Ovary (tissue), 9 donors: ENCODE results near the gene MTHFD2. TPM values are rescaled to one million over a fixed set of nuclear protein-coding genes. Genes with fewer than 3 reads are reported as not detected.

ENCODE experiments used
- DNase-seq, 5 donors: peaks; one replicate each; pipeline ENCODE4 v3.0.0-alpha.2; 2019 to 2020
- H3K27ac ChIP-seq, 2 donors: fragments of 200-600 bp; one replicate each; pipeline versions ENCODE4 v1.5.1 to v1.8.0; 2019 to 2022
- H3K27me3 ChIP-seq: fragments of 200-600 bp; one replicate; pipeline ENCODE4 v1.8.0; 2022
- H3K36me3 ChIP-seq: fragments of 200-600 bp; sonication (generic); one replicate; pipeline ENCODE4 v1.5.1; 2019
- H3K4me1 ChIP-seq: one replicate; pipeline ENCODE4 v1.8.1; 2013; ENCODE audit warnings: mild to moderate bottlenecking, moderate library complexity; ENCODE audit not compliant: insufficient read depth
- H3K4me3 ChIP-seq: fragments of 200-600 bp; sonication (generic); one replicate; pipeline ENCODE4 v1.5.1; 2017
- H3K9me3 ChIP-seq, 2 donors: fragments of 200-600 bp in 1 of 2; sonication (generic) in 1 of 2; one replicate each; pipeline versions ENCODE4 v1.5.1 to v1.8.1; 2013 to 2019; ENCODE audit warnings: mild to moderate bottlenecking in 1 of 2, moderate library complexity in 1 of 2
- EP300 ChIP-seq: sonication (generic); formaldehyde crosslinking; IDR thresholded peaks from one replicate; pipeline ENCODE4 v1.6.1; 2017; ENCODE audit warnings: antibody characterized with exemption
- POLR2A ChIP-seq: fragments of 450-650 bp; IDR thresholded peaks from one replicate; pipeline ENCODE4 v1.6.1; 2017; ENCODE audit warnings: antibody characterized with exemption, mild to moderate bottlenecking, moderate library complexity
- WGBS, 3 donors: extraction: QIAGEN DNeasy Blood & Tissue Kit in 1 of 3; methylation state at CpG; one replicate each; pipeline versions ENCODE4 v1.1.5 to v1.1.7; 2013 to 2017; 5-methylcytosine and 5-hydroxymethylcytosine counted together
- intact Hi-C, 4 donors: fragments of 100-400 bp; cut with DNase I; formaldehyde crosslinking; loops; one replicate each; pipeline versions ENCODE4 v1.11.0 to v1.15.1; 2022 to 2023
- polyA plus RNA-seq, 2 donors: library from polyadenylated mRNA; stranded (reverse); fragments of 200-250 nt in 1 of 2; fragments of 350-450 nt in 1 of 2; fragmentation: Illumina TruSeq in 1 of 2; extraction: RNeasy Lipid Tissue Mini Kit (QIAGEN cat#74804) in 1 of 2; gene quantifications; one replicate each; pipeline ENCODE4 v1.2.3, GENCODE V29; 2013 to 2014
- total RNA-seq, 7 donors: library from RNA; depleted of rRNA in 2 of 7; stranded (reverse); fragments of >200 nt in 2 of 7; fragmentation: NEBNext Ultra II Directional in 3 of 7; extraction: Animal tissue kit (Norgen Biotek cat#: 25700) in 3 of 7; gene quantifications; one replicate each; pipeline versions ENCODE4 v1.1.0 to v1.2.4, GENCODE V29; 2016 to 2023
- TF ChIP-seq, protein P1 (sequence below), 3 donors: fragments of 450-650 bp in 2 of 3; fragments of 200-600 bp in 1 of 3; IDR thresholded peaks; one replicate each; pipeline versions ENCODE4 v1.5.1 to v1.8.0; 2016 to 2022; ENCODE audit warnings: antibody characterized with exemption in 3 of 3, mild to moderate bottlenecking in 1 of 3
- donor health status: DM: no; HTN: no; CAD: no; lungs with moderate emphysema.
- donor health status: DM: no; HTN: no; CAD: no.
- donor health status: Bipolar disorder and iron deficiency.
- donor health status: DM: yes; HTN: yes; CAD: no.
- donor health status: DM: no; HTN: no; CAD: no.
- donor health status: DM: yes; HTN: yes; CAD: no.

MTHFD2 gene
- total and polyA plus RNA-seq, 9 donors = 6.5 to 229 (median 22.3) TPM

DNA sequence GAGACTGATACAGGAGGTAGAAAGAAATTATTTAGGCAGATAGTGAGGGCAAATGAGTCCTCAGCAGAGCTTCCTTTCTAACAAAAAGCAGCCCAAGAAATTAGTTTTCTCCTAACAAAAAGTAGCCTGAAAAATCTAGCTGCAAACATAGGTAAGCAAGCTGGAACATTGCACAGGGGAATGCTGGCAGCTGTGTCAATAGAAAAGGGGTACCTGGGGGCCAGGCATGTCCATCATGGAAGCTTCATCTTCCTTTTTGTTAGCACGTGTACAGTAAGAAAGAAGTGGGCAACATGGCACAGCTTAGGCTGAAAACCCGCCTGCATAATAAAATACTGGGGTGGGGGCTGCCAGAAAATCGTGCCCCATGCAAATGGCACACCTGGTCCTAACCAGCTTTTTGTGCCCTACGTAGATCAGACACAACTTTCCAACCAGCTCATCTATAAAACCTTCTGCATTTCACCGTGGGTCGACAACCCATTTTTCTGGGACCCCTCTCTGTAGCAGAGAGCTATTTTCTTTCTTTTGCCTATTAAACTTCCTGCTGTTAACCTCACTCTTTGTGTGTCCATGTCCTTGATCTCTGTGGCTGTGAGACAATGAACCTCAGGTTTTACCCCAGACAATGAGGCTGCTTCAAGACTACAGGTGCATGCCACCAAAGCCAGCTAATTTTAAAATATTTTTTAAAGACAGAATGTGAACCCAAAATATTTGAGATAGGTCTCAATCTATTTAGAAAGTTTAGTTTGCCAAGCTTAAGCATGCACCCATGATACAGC lies 6.6 kb upstream of the MTHFD2 start:
- Histone ChIP-seq H3K9me3 (no peaks in the 10 kb centered on the region), H3K4me3 (no peak overlapping the region), H3K4me1 (no peaks in the 10 kb centered on the region), H3K27ac (no peak overlapping the region), H3K36me3 (no peaks in the 10 kb centered on the region), H3K27me3 (no peaks in the 10 kb centered on the region)
- WGBS, 3 donors = 59 to 78% (median 72%) methylated on average over 6 of the region's 6 CpGs
- TF ChIP-seq EP300 (no peak), POLR2A (no peak)
- TF ChIP-seq, protein P1, sequence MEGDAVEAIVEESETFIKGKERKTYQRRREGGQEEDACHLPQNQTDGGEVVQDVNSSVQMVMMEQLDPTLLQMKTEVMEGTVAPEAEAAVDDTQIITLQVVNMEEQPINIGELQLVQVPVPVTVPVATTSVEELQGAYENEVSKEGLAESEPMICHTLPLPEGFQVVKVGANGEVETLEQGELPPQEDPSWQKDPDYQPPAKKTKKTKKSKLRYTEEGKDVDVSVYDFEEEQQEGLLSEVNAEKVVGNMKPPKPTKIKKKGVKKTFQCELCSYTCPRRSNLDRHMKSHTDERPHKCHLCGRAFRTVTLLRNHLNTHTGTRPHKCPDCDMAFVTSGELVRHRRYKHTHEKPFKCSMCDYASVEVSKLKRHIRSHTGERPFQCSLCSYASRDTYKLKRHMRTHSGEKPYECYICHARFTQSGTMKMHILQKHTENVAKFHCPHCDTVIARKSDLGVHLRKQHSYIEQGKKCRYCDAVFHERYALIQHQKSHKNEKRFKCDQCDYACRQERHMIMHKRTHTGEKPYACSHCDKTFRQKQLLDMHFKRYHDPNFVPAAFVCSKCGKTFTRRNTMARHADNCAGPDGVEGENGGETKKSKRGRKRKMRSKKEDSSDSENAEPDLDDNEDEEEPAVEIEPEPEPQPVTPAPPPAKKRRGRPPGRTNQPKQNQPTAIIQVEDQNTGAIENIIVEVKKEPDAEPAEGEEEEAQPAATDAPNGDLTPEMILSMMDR (IDR thresholded peaks at IDR 0.05) = no peak
- intact Hi-C loops = no loop called here
- no peak for DNase-seq

DNA sequence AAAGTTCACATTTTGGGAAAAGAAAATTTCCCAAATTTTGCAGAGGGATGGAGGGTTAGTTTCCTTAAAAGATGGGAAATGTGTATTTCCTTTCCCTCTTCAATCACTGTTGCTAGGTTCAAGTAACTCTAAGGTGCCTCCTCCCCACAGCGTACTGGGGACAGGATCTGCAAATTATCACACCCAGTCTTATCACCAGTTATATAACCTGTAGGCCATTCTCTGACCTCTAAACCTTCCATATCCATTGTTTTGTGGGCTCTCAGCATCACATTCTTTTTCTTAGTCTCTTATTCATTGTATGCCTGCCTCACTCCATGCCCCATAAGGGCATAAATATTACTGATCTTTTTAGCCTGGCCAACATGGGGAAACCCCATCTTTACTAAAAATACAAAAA lies 3.6 kb upstream of the MTHFD2 start:
- peaks cover 2% of the 10 kb centered on the region for H3K4me1 ChIP-seq
- no peaks in the 10 kb centered on the region for H3K9me3 ChIP-seq
- WGBS, 3 donors = 77 to 96% (median 86%) methylated on average over 1 of the region's 1 CpG
- no peaks in the 10 kb centered on the region for H3K27me3 ChIP-seq
- no peaks in the 10 kb centered on the region for H3K36me3 ChIP-seq
- no peak for DNase-seq
- H3K4me3 ChIP-seq = no peak overlapping the region
- TF ChIP-seq POLR2A (no peak), EP300 (no peak)
- TF ChIP-seq, protein P1 (IDR thresholded peaks at IDR 0.05) = no peak
- intact Hi-C loops = no loop called here
- no peak overlapping the region for H3K27ac ChIP-seq

DNA sequence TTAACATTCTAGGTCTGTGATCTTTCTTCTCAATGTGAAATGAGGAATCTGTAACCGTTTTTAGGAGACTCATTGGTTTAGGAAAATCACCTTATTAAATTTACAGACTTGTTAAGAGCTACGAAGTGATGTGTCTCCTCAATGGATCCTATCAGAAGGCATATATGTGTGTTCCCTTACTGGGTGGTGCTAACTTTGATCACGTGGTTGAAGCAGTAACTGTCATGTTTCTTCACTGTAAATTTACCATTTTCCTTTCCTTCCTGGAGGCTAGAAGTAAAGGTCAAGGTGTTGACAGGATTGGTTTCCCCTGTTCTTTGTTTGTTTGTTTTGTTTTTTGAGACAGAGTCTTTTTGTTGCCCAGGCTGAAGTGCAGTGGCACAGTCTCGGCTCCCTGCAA lies 1.4 kb upstream of the MTHFD2 start:
- Histone ChIP-seq H3K36me3 (no peaks in the 10 kb centered on the region), H3K27ac (no peak overlapping the region), H3K27me3 (no peaks in the 10 kb centered on the region), H3K4me1 (peaks cover 8% of the 10 kb centered on the region), H3K9me3 (no peaks in the 10 kb centered on the region), H3K4me3 (no peak overlapping the region)
- intact Hi-C loops = no loop called here
- no peak for TF ChIP-seq POLR2A
- DNase-seq = no peak
- WGBS, 3 donors = 54 to 63% (median 57%) methylated on average over 4 of the region's 4 CpGs

DNA sequence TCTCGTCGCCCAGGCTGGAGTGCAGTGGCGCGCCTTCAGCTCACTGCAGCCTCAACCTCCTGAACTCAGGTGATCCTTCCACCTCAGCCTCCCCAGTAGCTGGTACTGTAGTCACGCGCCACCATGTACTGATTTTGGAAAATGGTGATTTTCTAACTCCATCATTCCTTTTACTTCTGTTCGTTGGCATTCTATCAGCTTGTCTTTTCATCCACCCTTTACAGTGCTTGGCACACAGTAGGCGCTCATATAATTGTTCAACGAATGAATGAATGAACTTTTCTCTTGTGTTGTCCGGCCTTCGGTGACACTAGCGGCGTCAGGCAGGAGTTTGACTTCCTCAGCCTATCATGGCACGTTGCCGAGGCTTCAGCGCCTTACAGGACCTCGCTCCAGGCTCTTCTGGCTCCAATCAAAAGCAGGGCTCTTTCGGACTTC lies 373 bp upstream of the MTHFD2 start:
- WGBS, 3 donors = 30 to 37% (median 37%) methylated on average over 18 of the region's 18 CpGs
- DNase-seq = no peak
- intact Hi-C loops = no loop called here
- Histone ChIP-seq H3K36me3 (no peaks in the 10 kb centered on the region), H3K9me3 (no peaks in the 10 kb centered on the region), H3K27ac (no peak overlapping the region), H3K4me1 (peaks cover 8% of the 10 kb centered on the region), H3K4me3 (peak overlapping the region; percentile 64), H3K27me3 (no peaks in the 10 kb centered on the region)
- TF ChIP-seq POLR2A = no peak
- TF ChIP-seq, protein P1 (IDR thresholded peaks at IDR 0.05) = no peak
- TF ChIP-seq EP300 = no peak

DNA sequence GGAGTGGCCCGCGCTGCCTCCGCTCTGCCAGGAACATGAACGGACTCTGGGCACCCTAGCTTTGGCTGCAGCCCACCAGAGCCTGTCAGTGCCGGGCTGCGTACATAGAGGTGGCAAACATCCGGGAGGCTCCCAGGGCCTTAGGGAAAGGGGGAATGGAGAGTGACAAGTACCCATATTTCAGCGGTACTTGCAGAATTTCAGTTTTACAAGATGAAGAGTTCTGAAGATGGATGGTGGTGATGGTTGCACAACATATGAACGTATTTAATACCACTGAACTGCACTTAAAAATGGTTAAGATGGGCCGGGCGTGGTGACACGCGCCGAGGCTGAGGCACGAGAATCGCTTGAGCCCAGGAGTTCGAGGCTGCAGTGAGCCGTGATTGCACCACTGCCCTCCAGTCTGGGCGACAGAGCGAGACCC lies 873 bp downstream of the MTHFD2 start:
- H3K9me3 ChIP-seq = no peaks in the 10 kb centered on the region
- 3 to 5% (median 4%) methylated on average over 20 of the region's 20 CpGs for WGBS, 3 donors
- intact Hi-C loops = no loop called here

More for the DNA sequence above, 873 bp downstream of the MTHFD2 start:
- DNase-seq = no peak
- H3K4me3 ChIP-seq = peak overlapping the region; percentile 64
- H3K27ac ChIP-seq = peak overlapping the region; percentile 3 to 54
- H3K4me1 ChIP-seq = peaks cover 8% of the 10 kb centered on the region
- TF ChIP-seq POLR2A (no peak), EP300 (no peak)
- TF ChIP-seq, protein P1 (IDR thresholded peaks at IDR 0.05) = no peak
- no peaks in the 10 kb centered on the region for H3K36me3 ChIP-seq
- no peaks in the 10 kb centered on the region for H3K27me3 ChIP-seq
